MM.1S (cell line): ENCODE data around the gene RRAGC.

Source experiments
- EZH2 ChIP-seq: fragments of 300-600 bp; sonication (generic); optimal IDR thresholded peaks from 2 replicates; pipeline ENCODE3; 2017; ENCODE audit warnings: low read depth, mild to moderate bottlenecking, antibody characterized with exemption, low read length, mixed read lengths
- EZH2phosphoT487 ChIP-seq: fragments of 300-600 bp; sonication (generic); IDR thresholded peaks from 2 replicates; pipeline ENCODE4 v1.6.1; 2018; ENCODE audit warnings: antibody characterized with exemption, low read length
- TF ChIP-seq, protein P1 (sequence below): fragments of 300-600 bp; sonication (generic); IDR thresholded peaks from 2 replicates; pipeline ENCODE4 v1.5.1; 2016; ENCODE audit warnings: antibody characterized with exemption, low read length, mixed read lengths

- TF ChIP-seq, protein P1, sequence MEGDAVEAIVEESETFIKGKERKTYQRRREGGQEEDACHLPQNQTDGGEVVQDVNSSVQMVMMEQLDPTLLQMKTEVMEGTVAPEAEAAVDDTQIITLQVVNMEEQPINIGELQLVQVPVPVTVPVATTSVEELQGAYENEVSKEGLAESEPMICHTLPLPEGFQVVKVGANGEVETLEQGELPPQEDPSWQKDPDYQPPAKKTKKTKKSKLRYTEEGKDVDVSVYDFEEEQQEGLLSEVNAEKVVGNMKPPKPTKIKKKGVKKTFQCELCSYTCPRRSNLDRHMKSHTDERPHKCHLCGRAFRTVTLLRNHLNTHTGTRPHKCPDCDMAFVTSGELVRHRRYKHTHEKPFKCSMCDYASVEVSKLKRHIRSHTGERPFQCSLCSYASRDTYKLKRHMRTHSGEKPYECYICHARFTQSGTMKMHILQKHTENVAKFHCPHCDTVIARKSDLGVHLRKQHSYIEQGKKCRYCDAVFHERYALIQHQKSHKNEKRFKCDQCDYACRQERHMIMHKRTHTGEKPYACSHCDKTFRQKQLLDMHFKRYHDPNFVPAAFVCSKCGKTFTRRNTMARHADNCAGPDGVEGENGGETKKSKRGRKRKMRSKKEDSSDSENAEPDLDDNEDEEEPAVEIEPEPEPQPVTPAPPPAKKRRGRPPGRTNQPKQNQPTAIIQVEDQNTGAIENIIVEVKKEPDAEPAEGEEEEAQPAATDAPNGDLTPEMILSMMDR = no peak
- TF ChIP-seq EZH2 (no peak), EZH2phosphoT487 (no peak)
Measured at GRCh38 chr1:38791892-38792291, 67.7 kb downstream of the RRAGC start.
